Measurements from ENCODE around the gene FILIP1.

Gene FILIP1

DNA sequence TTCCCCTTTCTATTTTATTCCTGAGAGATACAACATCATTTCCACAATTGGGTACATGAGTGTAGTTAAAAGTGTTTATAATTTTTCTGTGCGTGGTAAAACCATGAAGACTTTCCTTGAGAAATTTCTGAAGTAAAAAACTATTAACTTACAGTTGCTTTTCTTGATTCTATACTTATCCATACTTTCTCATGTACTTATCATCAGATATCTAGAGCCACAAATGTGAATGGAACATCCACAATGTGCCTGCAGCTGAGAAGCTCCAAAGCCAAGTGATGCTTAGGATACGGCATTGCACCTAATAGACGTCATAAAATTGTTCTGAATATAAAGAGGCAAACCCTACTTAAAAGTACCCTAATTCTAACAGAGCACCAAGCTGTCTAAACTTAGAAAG, 2.9 kb downstream of the FILIP1 start:
- no peak overlapping the region for H3K4me3 ChIP-seq (ENCODE audit: control insufficient read depth, low read depth, low read length)
- DNase-seq (ENCODE audit: low read depth) = no peak
- TF ChIP-seq, protein P1, sequence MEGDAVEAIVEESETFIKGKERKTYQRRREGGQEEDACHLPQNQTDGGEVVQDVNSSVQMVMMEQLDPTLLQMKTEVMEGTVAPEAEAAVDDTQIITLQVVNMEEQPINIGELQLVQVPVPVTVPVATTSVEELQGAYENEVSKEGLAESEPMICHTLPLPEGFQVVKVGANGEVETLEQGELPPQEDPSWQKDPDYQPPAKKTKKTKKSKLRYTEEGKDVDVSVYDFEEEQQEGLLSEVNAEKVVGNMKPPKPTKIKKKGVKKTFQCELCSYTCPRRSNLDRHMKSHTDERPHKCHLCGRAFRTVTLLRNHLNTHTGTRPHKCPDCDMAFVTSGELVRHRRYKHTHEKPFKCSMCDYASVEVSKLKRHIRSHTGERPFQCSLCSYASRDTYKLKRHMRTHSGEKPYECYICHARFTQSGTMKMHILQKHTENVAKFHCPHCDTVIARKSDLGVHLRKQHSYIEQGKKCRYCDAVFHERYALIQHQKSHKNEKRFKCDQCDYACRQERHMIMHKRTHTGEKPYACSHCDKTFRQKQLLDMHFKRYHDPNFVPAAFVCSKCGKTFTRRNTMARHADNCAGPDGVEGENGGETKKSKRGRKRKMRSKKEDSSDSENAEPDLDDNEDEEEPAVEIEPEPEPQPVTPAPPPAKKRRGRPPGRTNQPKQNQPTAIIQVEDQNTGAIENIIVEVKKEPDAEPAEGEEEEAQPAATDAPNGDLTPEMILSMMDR (conservative IDR thresholded peaks at IDR 0.05; ENCODE audit: control insufficient read depth, insufficient read depth, low read depth, low read length) = no peak

DNA sequence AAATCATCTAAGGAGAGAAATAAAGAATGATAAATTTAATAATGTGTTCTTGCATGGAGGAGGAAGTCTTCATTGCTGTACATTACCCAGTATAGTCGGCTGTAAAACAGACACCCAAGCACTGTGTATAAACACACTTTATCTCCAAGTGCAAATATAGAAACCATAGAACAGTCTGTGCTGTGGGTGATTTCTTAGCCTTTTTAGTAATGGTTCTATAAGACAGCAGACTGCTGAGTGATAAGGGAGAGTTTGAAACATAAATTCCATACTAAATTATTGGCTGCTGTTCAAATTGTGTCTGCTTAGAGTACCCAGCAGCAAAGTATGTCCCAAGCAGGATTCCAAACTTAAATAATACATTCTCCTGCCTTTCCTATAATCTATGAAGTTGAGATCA, 4.6 kb downstream of the FILIP1 start:
- H3K4me3 ChIP-seq (ENCODE audit: control insufficient read depth, low read depth, low read length) = no peak overlapping the region
- no peak for DNase-seq (ENCODE audit: low read depth)
- TF ChIP-seq, protein P1 (conservative IDR thresholded peaks at IDR 0.05; ENCODE audit: control insufficient read depth, insufficient read depth, low read depth, low read length) = no peak

DNA sequence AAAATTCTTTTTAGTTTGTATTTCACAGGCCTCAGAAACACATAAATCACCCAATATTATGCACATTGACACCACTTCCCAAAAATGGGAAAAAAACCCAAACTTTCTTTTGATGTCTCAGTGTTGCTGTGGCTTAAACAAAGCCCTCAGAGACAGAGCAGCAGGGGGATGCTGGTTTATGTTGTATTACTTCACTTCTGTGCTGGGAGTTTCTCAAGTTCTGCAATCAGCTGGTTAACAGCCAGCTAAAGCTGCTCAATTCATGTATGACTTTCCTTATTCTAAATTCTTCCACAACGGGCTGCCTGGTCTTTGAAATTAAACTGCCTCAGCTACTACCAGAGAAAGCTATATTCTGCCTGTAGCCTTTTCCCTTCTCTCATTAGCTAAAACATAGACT, 5.6 kb downstream of the FILIP1 start:
- no peak overlapping the region for H3K4me3 ChIP-seq (ENCODE audit: control insufficient read depth, low read depth, low read length)
- TF ChIP-seq, protein P1 (conservative IDR thresholded peaks at IDR 0.05; ENCODE audit: control insufficient read depth, insufficient read depth, low read depth, low read length) = no peak
- DNase-seq (ENCODE audit: low read depth) = peak; percentile 78

DNA sequence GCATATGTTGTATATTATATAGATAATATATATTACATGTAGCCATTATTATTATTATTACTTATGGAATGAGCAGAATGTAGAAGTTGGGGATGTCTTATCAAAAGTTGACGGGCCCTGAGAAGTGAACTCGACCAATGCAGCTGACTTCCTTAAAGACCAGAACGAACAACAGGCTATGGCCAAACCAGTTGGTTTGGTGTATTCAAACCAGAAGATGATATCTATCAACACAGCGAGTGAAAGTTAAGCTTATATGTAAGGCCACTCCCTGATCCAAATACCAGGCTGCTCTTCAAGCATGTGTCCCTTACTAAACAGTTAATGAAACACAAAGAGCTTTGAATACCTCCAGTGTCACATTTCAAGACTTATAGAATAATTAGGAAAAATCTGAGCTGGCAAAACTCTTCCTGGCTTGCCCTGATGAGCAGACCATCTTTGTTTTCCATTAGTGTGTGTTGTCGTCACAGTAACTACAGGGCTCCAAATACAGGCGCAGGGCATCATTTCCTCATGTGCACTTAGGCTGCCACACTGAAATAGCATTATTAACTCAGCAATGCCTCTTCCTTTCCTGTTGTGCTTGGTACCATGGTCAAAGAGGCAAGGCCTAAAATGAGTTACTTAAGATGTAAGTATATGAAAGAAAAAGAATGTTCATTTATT, 6.6 kb downstream of the FILIP1 start:
- TF ChIP-seq, protein P1 (conservative IDR thresholded peaks at IDR 0.05; ENCODE audit: control insufficient read depth, insufficient read depth, low read depth, low read length) = no peak
- DNase-seq (ENCODE audit: low read depth) = no peak
- H3K4me3 ChIP-seq (ENCODE audit: control insufficient read depth, low read depth, low read length) = no peak overlapping the region

DNA sequence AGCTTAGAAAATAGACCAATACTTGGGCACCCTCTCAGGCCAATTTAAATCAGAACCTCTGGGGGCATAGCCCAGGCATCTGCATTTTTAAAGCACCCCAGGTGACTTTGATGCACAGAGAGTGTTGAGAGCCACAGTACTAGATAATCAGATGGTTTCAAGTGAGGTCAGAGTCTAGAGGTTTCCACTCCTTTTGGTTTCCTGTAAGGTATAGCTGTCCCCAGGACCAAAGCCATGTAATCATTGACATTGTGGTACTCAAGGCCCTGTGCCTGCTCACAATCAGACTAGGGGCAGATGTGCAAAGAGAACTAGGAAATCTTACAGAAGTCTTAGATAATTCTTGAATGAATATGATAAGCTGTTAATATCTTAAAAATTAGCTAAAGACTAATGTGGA, 9.1 kb downstream of the FILIP1 start:
- no peak overlapping the region for H3K4me3 ChIP-seq (ENCODE audit: control insufficient read depth, low read depth, low read length)
- TF ChIP-seq, protein P1 (conservative IDR thresholded peaks at IDR 0.05; ENCODE audit: control insufficient read depth, insufficient read depth, low read depth, low read length) = no peak
- DNase-seq (ENCODE audit: low read depth) = no peak

DNA sequence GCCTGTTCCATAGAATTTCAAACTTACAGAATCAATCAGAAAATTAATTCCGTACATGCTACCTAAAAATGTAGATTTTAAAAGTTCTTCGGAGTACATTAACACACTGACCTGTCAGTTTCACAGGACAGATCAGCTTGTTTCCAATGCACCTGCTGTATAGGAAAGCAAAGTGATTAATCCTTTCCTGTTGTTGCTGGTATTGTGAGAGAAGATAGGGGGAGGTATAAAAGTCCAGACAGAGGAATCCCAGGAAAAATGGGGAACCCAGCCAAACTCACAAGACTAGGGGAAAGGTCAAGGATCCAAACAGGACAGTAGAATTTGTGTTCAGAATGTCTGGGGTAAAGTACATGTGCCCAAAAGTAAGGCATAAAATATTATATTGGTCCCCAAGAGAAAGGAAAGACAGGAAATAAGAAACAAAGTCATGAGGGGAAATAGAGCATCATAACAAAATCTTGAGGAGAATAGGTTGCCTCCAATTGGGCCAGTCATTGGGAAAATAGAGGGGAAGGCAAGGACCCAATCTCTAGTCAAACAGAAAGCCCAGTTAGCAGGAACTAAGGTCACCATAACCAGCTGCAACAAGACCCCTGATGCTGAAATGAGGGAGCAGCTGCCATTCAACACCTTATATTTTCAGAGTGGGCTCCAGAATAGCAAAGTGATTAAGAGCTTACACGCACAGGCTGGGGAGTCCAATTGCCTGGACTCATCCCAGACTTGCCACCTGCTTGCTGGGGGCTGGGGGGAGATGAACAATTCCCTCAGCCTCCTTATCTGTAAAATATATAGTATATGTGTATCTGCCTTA, 10.3 kb downstream of the FILIP1 start:
- TF ChIP-seq, protein P1 (conservative IDR thresholded peaks at IDR 0.05; ENCODE audit: control insufficient read depth, insufficient read depth, low read depth, low read length) = no peak
- no peak for DNase-seq (ENCODE audit: low read depth)
- no peak overlapping the region for H3K4me3 ChIP-seq (ENCODE audit: control insufficient read depth, low read depth, low read length)
